ENCODE measurements around the gene ODC1. TPM values are rescaled to one million over a fixed set of nuclear protein-coding genes. Genes with fewer than 3 reads are reported as not detected.
"Not testable (repeated sequence)": the region's sequence is repeated elsewhere in the genome, so short reads cannot be mapped to it uniquely, and the experiment has no call there.

ODC1 gene
- total and polyA plus RNA-seq, 2 donors (not counting 1 experiment from before 2014, with no cell fraction given) = 86.4 to 89.3 TPM

- Histone ChIP-seq H3K36me3 (ENCODE audit: control insufficient read depth, insufficient read depth, low read length) (peaks cover 15% of the 10 kb centered on the region), H2AFZ (ENCODE audit: low read length) (no peak overlapping the region), H3K79me2 (ENCODE audit: control insufficient read depth, insufficient read depth, low read length) (peaks cover 33% of the 10 kb centered on the region), H3K4me2 (ENCODE audit: extremely low read depth, insufficient read depth, low read length) (peak overlapping the region; percentile 96), H3K9ac (ENCODE audit: insufficient read depth, low read length) (no peak overlapping the region), H3K4me1 (ENCODE audit: control insufficient read depth, extremely low read depth, insufficient read depth, low read length) (no peaks in the 10 kb centered on the region), H3K27ac (ENCODE audit: insufficient read depth, low read length) (no peak overlapping the region), H3K27me3 (ENCODE audit: control insufficient read depth, insufficient read depth, low read length) (no peaks in the 10 kb centered on the region), H3K4me3 (replicated peaks in 1 of 4; ENCODE audit: control extremely low read depth in 1 of 4, insufficient read depth in 1 of 4, low read depth in 3 of 4, low read length in 4 of 4) (peak overlapping the region; percentile 66 to 89 (median 74)), H3K9me3 (ENCODE audit: control insufficient read depth, insufficient read depth, low read depth, low read length) (no peaks in the 10 kb centered on the region), H4K20me1 (ENCODE audit: control insufficient read depth, extremely low read depth, insufficient read depth, low read length) (peaks cover 2% of the 10 kb centered on the region)
- TF ChIP-seq, protein P1, sequence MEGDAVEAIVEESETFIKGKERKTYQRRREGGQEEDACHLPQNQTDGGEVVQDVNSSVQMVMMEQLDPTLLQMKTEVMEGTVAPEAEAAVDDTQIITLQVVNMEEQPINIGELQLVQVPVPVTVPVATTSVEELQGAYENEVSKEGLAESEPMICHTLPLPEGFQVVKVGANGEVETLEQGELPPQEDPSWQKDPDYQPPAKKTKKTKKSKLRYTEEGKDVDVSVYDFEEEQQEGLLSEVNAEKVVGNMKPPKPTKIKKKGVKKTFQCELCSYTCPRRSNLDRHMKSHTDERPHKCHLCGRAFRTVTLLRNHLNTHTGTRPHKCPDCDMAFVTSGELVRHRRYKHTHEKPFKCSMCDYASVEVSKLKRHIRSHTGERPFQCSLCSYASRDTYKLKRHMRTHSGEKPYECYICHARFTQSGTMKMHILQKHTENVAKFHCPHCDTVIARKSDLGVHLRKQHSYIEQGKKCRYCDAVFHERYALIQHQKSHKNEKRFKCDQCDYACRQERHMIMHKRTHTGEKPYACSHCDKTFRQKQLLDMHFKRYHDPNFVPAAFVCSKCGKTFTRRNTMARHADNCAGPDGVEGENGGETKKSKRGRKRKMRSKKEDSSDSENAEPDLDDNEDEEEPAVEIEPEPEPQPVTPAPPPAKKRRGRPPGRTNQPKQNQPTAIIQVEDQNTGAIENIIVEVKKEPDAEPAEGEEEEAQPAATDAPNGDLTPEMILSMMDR (conservative IDR thresholded peaks at IDR 0.05 in 1 of 2, IDR thresholded peaks at IDR 0.05 in 1 of 2; ENCODE audit: low read depth in 1 of 2, low read length in 2 of 2) = no peak
- no peak for TF ChIP-seq EZH2 (IDR thresholded peaks at IDR 0.05; ENCODE audit: low read length, missing control alignments)
- no peak for DNase-seq (ENCODE audit: low read depth in 2 of 2)
These were observed 1.5 kb downstream of the ODC1 start for GRCh38 chr2:10446631-10447030.

DNA sequence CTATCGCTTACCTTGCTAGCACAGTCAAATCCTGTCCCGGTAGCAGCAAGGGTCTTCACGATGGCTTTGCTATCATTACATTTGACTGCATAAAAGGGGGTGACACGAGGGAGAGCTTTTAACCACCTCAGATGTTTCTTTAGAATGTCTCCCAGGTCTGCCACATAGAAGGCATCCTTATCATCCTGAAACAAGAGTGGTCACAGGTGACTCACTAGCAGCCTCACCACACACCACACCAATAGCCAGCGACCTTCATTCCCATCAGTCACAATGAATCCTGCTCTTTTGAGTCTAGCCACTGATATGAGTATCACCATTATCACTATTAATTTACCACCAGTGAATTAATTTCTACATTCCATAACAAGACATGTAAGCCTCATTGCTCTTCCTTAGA is 3.7 kb downstream of the ODC1 start:
- H3K36me3 ChIP-seq (ENCODE audit: control insufficient read depth, insufficient read depth, low read length) = peaks cover 26% of the 10 kb centered on the region
- no peak overlapping the region for H3K9ac ChIP-seq (ENCODE audit: insufficient read depth, low read length)
- no peaks in the 10 kb centered on the region for H3K27me3 ChIP-seq (ENCODE audit: control insufficient read depth, insufficient read depth, low read length)
- no peak overlapping the region for H3K4me3 ChIP-seq (replicated peaks in 1 of 4; ENCODE audit: control extremely low read depth in 1 of 4, insufficient read depth in 1 of 4, low read depth in 3 of 4, low read length in 4 of 4)
- peaks cover 33% of the 10 kb centered on the region for H3K79me2 ChIP-seq (ENCODE audit: control insufficient read depth, insufficient read depth, low read length)
- H3K4me2 ChIP-seq (ENCODE audit: extremely low read depth, insufficient read depth, low read length) = no peak overlapping the region
- H3K9me3 ChIP-seq (ENCODE audit: control insufficient read depth, insufficient read depth, low read depth, low read length) = no peaks in the 10 kb centered on the region
- H3K27ac ChIP-seq (ENCODE audit: insufficient read depth, low read length) = no peak overlapping the region
- peak in 1 of 2 donors; percentile 51 for DNase-seq (ENCODE audit: low read depth in 2 of 2)
- H4K20me1 ChIP-seq (ENCODE audit: control insufficient read depth, extremely low read depth, insufficient read depth, low read length) = peaks cover 2% of the 10 kb centered on the region
- TF ChIP-seq, protein P1 (conservative IDR thresholded peaks at IDR 0.05 in 1 of 2, IDR thresholded peaks at IDR 0.05 in 1 of 2; ENCODE audit: low read depth in 1 of 2, low read length in 2 of 2) = no peak
- TF ChIP-seq EZH2 (IDR thresholded peaks at IDR 0.05; ENCODE audit: low read length, missing control alignments) = no peak
- no peak overlapping the region for H2AFZ ChIP-seq (ENCODE audit: low read length)
- no peaks in the 10 kb centered on the region for H3K4me1 ChIP-seq (ENCODE audit: control insufficient read depth, extremely low read depth, insufficient read depth, low read length)

- H3K36me3 ChIP-seq (ENCODE audit: control insufficient read depth, insufficient read depth, low read length) = peaks cover 30% of the 10 kb centered on the region
- H3K79me2 ChIP-seq (ENCODE audit: control insufficient read depth, insufficient read depth, low read length) = peaks cover 30% of the 10 kb centered on the region
- H4K20me1 ChIP-seq (ENCODE audit: control insufficient read depth, extremely low read depth, insufficient read depth, low read length); H3K4me2 ChIP-seq (ENCODE audit: extremely low read depth, insufficient read depth, low read length); H3K27ac ChIP-seq (ENCODE audit: insufficient read depth, low read length); H3K9ac ChIP-seq (ENCODE audit: insufficient read depth, low read length); H3K9me3 ChIP-seq (ENCODE audit: control insufficient read depth, insufficient read depth, low read depth, low read length); H3K4me1 ChIP-seq (ENCODE audit: control insufficient read depth, extremely low read depth, insufficient read depth, low read length); H3K4me3 ChIP-seq (replicated peaks in 1 of 4; ENCODE audit: control extremely low read depth in 1 of 4, insufficient read depth in 1 of 4, low read depth in 3 of 4, low read length in 4 of 4); DNase-seq (ENCODE audit: low read depth in 2 of 2); H3K27me3 ChIP-seq (ENCODE audit: control insufficient read depth, insufficient read depth, low read length); H2AFZ ChIP-seq (ENCODE audit: low read length): not testable (repeated sequence)
These were observed 5.5 kb downstream of the ODC1 start for GRCh38 chr2:10442469-10443126.

Data from fibroblast of lung (primary cell).